SK-N-SH treated with all-trans-retinoic acid at 6 μM for 48 hours (cell line): Measurements from ENCODE around the gene AGAP4.
"Not testable (repeated sequence)": the region's sequence is repeated elsewhere in the genome, so short reads cannot be mapped to it uniquely, and the experiment has no call there.

Experiments
- ATAC-seq: fragments of 200-7000 bp; cut with Tn5 transposase; 3 replicates; pipeline ENCODE4 v1.9.1; 2020; ENCODE audit warnings: mild to moderate bottlenecking, moderate library complexity
- BACH2 ChIP-seq: fragments of 250-450 bp; sonication (Bioruptor Pico); IDR thresholded peaks from 2 replicates; pipeline ENCODE4 v1.9.0; 2021; ENCODE audit warnings: mild to moderate bottlenecking, borderline replicate concordance
- CREB5 ChIP-seq: fragments of 250-450 bp; sonication (Bioruptor Pico); IDR thresholded peaks from 2 replicates; pipeline ENCODE4 v1.5.1; 2020; ENCODE audit warnings: low read depth, mild to moderate bottlenecking, moderate library complexity
- CSDC2 ChIP-seq: fragments of 250-450 bp; sonication (Bioruptor Pico); IDR thresholded peaks from 2 replicates; pipeline ENCODE4 v1.5.0; 2020; ENCODE audit warnings: mild to moderate bottlenecking, moderate library complexity
- ESRRG ChIP-seq: fragments of 250-450 bp; sonication (Bioruptor Pico); IDR thresholded peaks from 2 replicates; pipeline ENCODE4 v1.6.1; 2021; ENCODE audit warnings: mild to moderate bottlenecking
- ISL1 ChIP-seq: fragments of 250-450 bp; sonication (Bioruptor Pico); IDR thresholded peaks from 2 replicates; pipeline ENCODE4 v2.1.2; 2022; ENCODE audit warnings: mild to moderate bottlenecking, moderate library complexity
- PATZ1 ChIP-seq: fragments of 250-450 bp; sonication (Bioruptor Pico); IDR thresholded peaks from 2 replicates; pipeline ENCODE4 v1.8.0; 2020; ENCODE audit warnings: mild to moderate bottlenecking, moderate library complexity, borderline replicate concordance
- POU6F1 ChIP-seq: fragments of 250-450 bp; sonication (Bioruptor Pico); IDR thresholded peaks from 2 replicates; pipeline ENCODE4 v1.8.0; 2021; ENCODE audit warnings: low read depth, mild to moderate bottlenecking, moderate library complexity, borderline replicate concordance
- PPARA ChIP-seq: fragments of 250-450 bp; sonication (Bioruptor Pico); IDR thresholded peaks from 2 replicates; pipeline ENCODE4 v1.5.0; 2020; ENCODE audit warnings: mild to moderate bottlenecking, borderline replicate concordance
- TOX ChIP-seq: fragments of 250-450 bp; sonication (Bioruptor Pico); IDR thresholded peaks from 2 replicates; pipeline ENCODE4 v1.8.0; 2021; ENCODE audit warnings: mild to moderate bottlenecking, moderate library complexity, borderline replicate concordance
- TSHZ2 ChIP-seq: fragments of 250-450 bp; sonication (Bioruptor Pico); IDR thresholded peaks from 2 replicates; pipeline ENCODE4 v1.5.0; 2020; ENCODE audit warnings: mild to moderate bottlenecking, moderate library complexity
- ZC3H10 ChIP-seq: fragments of 250-450 bp; sonication (Bioruptor Pico); IDR thresholded peaks from 2 replicates; pipeline ENCODE4 v1.5.1; 2021; ENCODE audit warnings: mild to moderate bottlenecking, moderate library complexity
- ZFP3 ChIP-seq: fragments of 250-450 bp; sonication (Bioruptor Pico); IDR thresholded peaks from 2 replicates; pipeline ENCODE4 v1.5.0; 2020; ENCODE audit warnings: mild to moderate bottlenecking, moderate library complexity
- ZNF70 ChIP-seq: fragments of 450-650 bp; formaldehyde crosslinking; IDR thresholded peaks from 2 replicates; pipeline ENCODE4 v1.5.0; 2020; ENCODE audit warnings: mild to moderate bottlenecking, moderate library complexity
- ZNF8 ChIP-seq: fragments of 450-650 bp; formaldehyde crosslinking; IDR thresholded peaks from 2 replicates; pipeline ENCODE4 v1.5.0; 2020; ENCODE audit warnings: mild to moderate bottlenecking, moderate library complexity

AGAP4 gene

GRCh38 chr10:45847400-45847799 lies at the start of gene AGAP4:
Gene AGAP4 (minus strand): TSS chr10:45847500. CDS start chr10:45847347, 153 bp downstream.
- ATAC-seq, result not testable (repeated sequence)

GRCh38 chr10:45890721-45891120 lies 43.4 kb upstream of the AGAP4 start:
- peak; percentile 24; the same call in 2 of the 3 replicates for ATAC-seq

GRCh38 chr10:45889539-45890230 lies 42.4 kb upstream of the AGAP4 start:
- peak; percentile 75 for ATAC-seq

- TF ChIP-seq ZNF70 (CRISPR knock-in tag) (peak; percentile 94), CREB5 (CRISPR knock-in tag) (peak; percentile 49; the same call in 1 of the 2 replicates), ZFP3 (CRISPR knock-in tag) (peak; percentile 69; the same call in 1 of the 2 replicates), ISL1 (CRISPR knock-in tag) (peak; percentile 95), ESRRG (CRISPR knock-in tag) (peak; percentile 66; the same call in 1 of the 2 replicates), ZC3H10 (CRISPR knock-in tag) (0 out of 2 replicates have a peak, but pooled peaks have one; percentile 9), TSHZ2 (CRISPR knock-in tag) (0 out of 2 replicates have a peak, but pooled peaks have one; percentile 48)
- ATAC-seq, result peak; percentile 95
These were observed 35.6 kb upstream of the AGAP4 start for GRCh38 chr10:45882880-45883279.

- ATAC-seq, result not testable (repeated sequence)
These were observed 18.1 kb upstream of the AGAP4 start for GRCh38 chr10:45865404-45865803.

GRCh38 chr10:45864264-45864663 lies 17.0 kb upstream of the AGAP4 start:
- ATAC-seq, result not testable (repeated sequence)

- peak; percentile 54 for ATAC-seq
These were observed 16.3 kb upstream of the AGAP4 start for GRCh38 chr10:45863632-45864031.

- ATAC-seq, result peak; percentile 47; the same call in 1 of the 3 replicates
These were observed 10.6 kb upstream of the AGAP4 start for GRCh38 chr10:45857931-45858330.

GRCh38 chr10:45848467-45848866 lies 1.2 kb upstream of the AGAP4 start:
- ATAC-seq, result not testable (repeated sequence)

- not testable (repeated sequence) for ATAC-seq
These were observed 24.4 kb downstream of the AGAP4 start for GRCh38 chr10:45822918-45823317.

- not testable (repeated sequence) for ATAC-seq
These were observed 27.0 kb downstream of the AGAP4 start for GRCh38 chr10:45820107-45820830.

GRCh38 chr10:45819552-45819951 lies 27.7 kb downstream of the AGAP4 start:
- ATAC-seq, result no peak
- TF ChIP-seq POU6F1 (CRISPR knock-in tag), result no peak
- TF ChIP-seq ZC3H10 (CRISPR knock-in tag), result no peak
- no peak for TF ChIP-seq PATZ1 (CRISPR knock-in tag)
- TF ChIP-seq ZNF8 (CRISPR knock-in tag), result no peak
- no peak for TF ChIP-seq ISL1 (CRISPR knock-in tag)
- TF ChIP-seq TOX (CRISPR knock-in tag), result no peak
- TF ChIP-seq PPARA (CRISPR knock-in tag), result no peak
- no peak for TF ChIP-seq CSDC2
- no peak for TF ChIP-seq BACH2 (CRISPR knock-in tag)
